HG03558 (cell line): ENCODE data around the gene UTY.

ENCODE experiments used
- ATAC-seq: cut with Tn5 transposase; IDR thresholded peaks from one replicate; pipeline ENCODE4 v1.9.1; 2021; ENCODE audit warnings: moderate number of reproducible peaks; ENCODE audit not compliant: unreplicated experiment; ENCODE audit errors: extremely low read depth

Gene UTY

GRCh38 chrY:13416869-13417661, 62.8 kb downstream of the UTY start:
- no peak for ATAC-seq

- ATAC-seq = no peak
Measured at GRCh38 chrY:13415556-13415955, 64.3 kb downstream of the UTY start.

- ATAC-seq = no peak
Measured at GRCh38 chrY:13398876-13399275, 81.0 kb downstream of the UTY start.

GRCh38 chrY:13381110-13381683, 98.6 kb downstream of the UTY start:
- no peak for ATAC-seq

GRCh38 chrY:13370868-13371800, 108.7 kb downstream of the UTY start:
- no peak for ATAC-seq

GRCh38 chrY:13370245-13370644, 109.6 kb downstream of the UTY start:
- no peak for ATAC-seq

GRCh38 chrY:13368513-13368845, 111.4 kb downstream of the UTY start:
- no peak for ATAC-seq

GRCh38 chrY:13363641-13364040, 116.2 kb downstream of the UTY start:
- ATAC-seq = no peak

GRCh38 chrY:13362662-13363061, 117.2 kb downstream of the UTY start:
- no peak for ATAC-seq

GRCh38 chrY:13361656-13362636, 117.9 kb downstream of the UTY start:
- no peak for ATAC-seq

- ATAC-seq = no peak
Measured at GRCh38 chrY:13351443-13351842, 128.4 kb downstream of the UTY start.

- ATAC-seq = no peak
Measured at GRCh38 chrY:13347106-13347505, 132.7 kb downstream of the UTY start.

GRCh38 chrY:13345549-13345948, 134.3 kb downstream of the UTY start:
- ATAC-seq = no peak

- ATAC-seq = no peak
Measured at GRCh38 chrY:13343307-13343946, 136.4 kb downstream of the UTY start.

GRCh38 chrY:13339939-13340338, 139.9 kb downstream of the UTY start:
- no peak for ATAC-seq

GRCh38 chrY:13339381-13339780, 140.5 kb downstream of the UTY start:
- ATAC-seq = no peak

GRCh38 chrY:13338711-13339110, 141.1 kb downstream of the UTY start:
- ATAC-seq = no peak

- no peak for ATAC-seq
Measured at GRCh38 chrY:13337934-13338333, 141.9 kb downstream of the UTY start.

GRCh38 chrY:13333791-13334190, 146.0 kb downstream of the UTY start:
- no peak for ATAC-seq
